K562 (cell line): ENCODE data around the gene DNAJC17.

Experiments used
- AFF4 ChIP-seq: sonication (generic); formaldehyde crosslinking; IDR thresholded peaks from 2 replicates; pipeline ENCODE4 v1.8.0; 2023; ENCODE audit warnings: mild to moderate bottlenecking, missing genetic modification reagents
- EZH2 ChIP-seq: IDR thresholded peaks from 2 replicates; pipeline ENCODE4 v1.6.1; 2012; ENCODE audit warnings: low read depth, mild to moderate bottlenecking, inconsistent platforms, low read length, borderline replicate concordance
- KLF16 ChIP-seq: IDR thresholded peaks from 2 replicates; pipeline ENCODE4 v1.6.1; 2016; ENCODE audit warnings: antibody characterized with exemption
- MAX ChIP-seq: sonication (generic); formaldehyde crosslinking; IDR thresholded peaks from 2 replicates; pipeline ENCODE4 v1.9.0; 2022; ENCODE audit warnings: mild to moderate bottlenecking, missing genetic modification reagents
- MEF2A ChIP-seq: IDR thresholded peaks from 2 replicates; pipeline ENCODE4 v1.6.1; 2011; ENCODE audit warnings: low read depth, mild to moderate bottlenecking, low read length, moderate library complexity; ENCODE audit not compliant: control insufficient read depth
- PHF21A ChIP-seq: fragments of 450-650 bp; IDR thresholded peaks from 2 replicates; pipeline ENCODE4 v1.6.1; 2017; ENCODE audit warnings: low read depth, borderline replicate concordance
- POLR2A ChIP-seq: fragments of 450-650 bp; conservative IDR thresholded peaks from 2 replicates; pipeline ENCODE4 v1.6.1; 2016
- SP1 ChIP-seq: sonication (generic); formaldehyde crosslinking; IDR thresholded peaks from 2 replicates; pipeline ENCODE4 v1.8.1; 2022; ENCODE audit warnings: mild to moderate bottlenecking, missing genetic modification reagents

- TF ChIP-seq MEF2A (no peak), POLR2A (no peak), EZH2 (no peak), KLF16 (no peak), MAX (CRISPR knock-in tag) (no peak), PHF21A (no peak), SP1 (CRISPR knock-in tag) (no peak), AFF4 (no peak)
Measured at GRCh38 chr15:40766906-40767837, 40.1 kb downstream of the DNAJC17 start.
